ENCODE measurements around the gene TBRG4. TPM values are rescaled to one million over a fixed set of nuclear protein-coding genes. Genes with fewer than 3 reads are reported as not detected.

TBRG4 gene
- polyA plus RNA-seq, 3 donors: 32.7 to 42.2 (median 38.4) TPM

DNA sequence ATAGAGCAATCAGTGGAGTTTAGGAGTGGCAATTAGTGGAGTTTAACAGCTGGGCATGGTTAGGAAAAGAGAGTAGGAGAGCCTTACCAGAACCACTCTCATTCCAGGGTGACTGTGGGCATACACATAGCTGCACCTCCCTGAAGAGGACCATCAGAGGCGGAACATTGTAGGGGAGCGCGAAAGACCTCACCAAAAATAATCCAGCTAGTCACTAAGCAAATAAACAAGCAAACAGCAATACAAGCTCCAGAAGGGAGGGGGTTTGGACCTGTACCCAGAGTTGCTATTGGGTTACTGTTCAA is 18.6 kb downstream of the TBRG4 start:
- Mint-ChIP-seq H3K36me3 (peaks cover 3 to 7% of the 10 kb centered on the region in 2 donors), H3K9me3 (peaks cover 2 to 23% (median 6%) of the 10 kb centered on the region in 7 donors), H3K27me3 (ENCODE audit: low read depth in 3 of 3) (peaks cover 21 to 45% (median 37%) of the 10 kb centered on the region in 3 donors), H3K4me1 (peaks cover 9% of the 10 kb centered on the region), H3K4me3 (no peak overlapping the region), H3K27ac (no peak overlapping the region)
- no peak overlapping the region for H3K4me3 ChIP-seq (replicated peaks in 1 of 3; ENCODE audit: low read depth in 2 of 3, low read length in 3 of 3)
- H3K36me3 ChIP-seq (replicated peaks in 1 of 2; ENCODE audit: control insufficient read depth in 1 of 2, insufficient read depth in 2 of 2, low read length in 2 of 2): peaks cover 0 to under 1% of the 10 kb centered on the region in 2 donors
- H3K27me3 ChIP-seq (ENCODE audit: control insufficient read depth in 2 of 2, insufficient read depth in 2 of 2, low read length in 2 of 2): peaks cover 5 to 30% of the 10 kb centered on the region in 2 donors
- no peak overlapping the region for H3K4me2 ChIP-seq (replicated peaks; ENCODE audit: extremely low read depth, low read length, poor library complexity, severe bottlenecking)
- no peaks in the 10 kb centered on the region for H3K79me2 ChIP-seq (ENCODE audit: insufficient read depth, low read length)
- no peak overlapping the region for H3K27ac ChIP-seq (ENCODE audit: low read depth in 1 of 2, low read length in 2 of 2)
- TF ChIP-seq, protein P1, sequence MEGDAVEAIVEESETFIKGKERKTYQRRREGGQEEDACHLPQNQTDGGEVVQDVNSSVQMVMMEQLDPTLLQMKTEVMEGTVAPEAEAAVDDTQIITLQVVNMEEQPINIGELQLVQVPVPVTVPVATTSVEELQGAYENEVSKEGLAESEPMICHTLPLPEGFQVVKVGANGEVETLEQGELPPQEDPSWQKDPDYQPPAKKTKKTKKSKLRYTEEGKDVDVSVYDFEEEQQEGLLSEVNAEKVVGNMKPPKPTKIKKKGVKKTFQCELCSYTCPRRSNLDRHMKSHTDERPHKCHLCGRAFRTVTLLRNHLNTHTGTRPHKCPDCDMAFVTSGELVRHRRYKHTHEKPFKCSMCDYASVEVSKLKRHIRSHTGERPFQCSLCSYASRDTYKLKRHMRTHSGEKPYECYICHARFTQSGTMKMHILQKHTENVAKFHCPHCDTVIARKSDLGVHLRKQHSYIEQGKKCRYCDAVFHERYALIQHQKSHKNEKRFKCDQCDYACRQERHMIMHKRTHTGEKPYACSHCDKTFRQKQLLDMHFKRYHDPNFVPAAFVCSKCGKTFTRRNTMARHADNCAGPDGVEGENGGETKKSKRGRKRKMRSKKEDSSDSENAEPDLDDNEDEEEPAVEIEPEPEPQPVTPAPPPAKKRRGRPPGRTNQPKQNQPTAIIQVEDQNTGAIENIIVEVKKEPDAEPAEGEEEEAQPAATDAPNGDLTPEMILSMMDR (IDR thresholded peaks at IDR 0.05): no peak
- peaks cover 6 to 12% of the 10 kb centered on the region in 2 donors for H3K4me1 ChIP-seq (ENCODE audit: control insufficient read depth in 1 of 2, insufficient read depth in 2 of 2, low read length in 2 of 2)
- H3K9me3 ChIP-seq (replicated peaks in 1 of 2; ENCODE audit: control insufficient read depth in 1 of 2, insufficient read depth in 1 of 2, low read length in 2 of 2): peaks cover 0 to 7% of the 10 kb centered on the region in 2 donors
- intact Hi-C loops (cut with micrococcal nuclease): no loop called here
- no CpG with 5 or more reads among the region's 3 CpGs for WGBS (ENCODE audit: insufficient coverage)
- H2AFZ ChIP-seq (ENCODE audit: insufficient read depth, low read depth, low read length, poor library complexity, severe bottlenecking): no peak overlapping the region
- H3K9ac ChIP-seq (ENCODE audit: insufficient read depth, low read length, poor library complexity, severe bottlenecking): no peak overlapping the region
- no peak for DNase-seq
- H4K20me1 ChIP-seq (ENCODE audit: insufficient read depth, low read length): no peaks in the 10 kb centered on the region

DNA sequence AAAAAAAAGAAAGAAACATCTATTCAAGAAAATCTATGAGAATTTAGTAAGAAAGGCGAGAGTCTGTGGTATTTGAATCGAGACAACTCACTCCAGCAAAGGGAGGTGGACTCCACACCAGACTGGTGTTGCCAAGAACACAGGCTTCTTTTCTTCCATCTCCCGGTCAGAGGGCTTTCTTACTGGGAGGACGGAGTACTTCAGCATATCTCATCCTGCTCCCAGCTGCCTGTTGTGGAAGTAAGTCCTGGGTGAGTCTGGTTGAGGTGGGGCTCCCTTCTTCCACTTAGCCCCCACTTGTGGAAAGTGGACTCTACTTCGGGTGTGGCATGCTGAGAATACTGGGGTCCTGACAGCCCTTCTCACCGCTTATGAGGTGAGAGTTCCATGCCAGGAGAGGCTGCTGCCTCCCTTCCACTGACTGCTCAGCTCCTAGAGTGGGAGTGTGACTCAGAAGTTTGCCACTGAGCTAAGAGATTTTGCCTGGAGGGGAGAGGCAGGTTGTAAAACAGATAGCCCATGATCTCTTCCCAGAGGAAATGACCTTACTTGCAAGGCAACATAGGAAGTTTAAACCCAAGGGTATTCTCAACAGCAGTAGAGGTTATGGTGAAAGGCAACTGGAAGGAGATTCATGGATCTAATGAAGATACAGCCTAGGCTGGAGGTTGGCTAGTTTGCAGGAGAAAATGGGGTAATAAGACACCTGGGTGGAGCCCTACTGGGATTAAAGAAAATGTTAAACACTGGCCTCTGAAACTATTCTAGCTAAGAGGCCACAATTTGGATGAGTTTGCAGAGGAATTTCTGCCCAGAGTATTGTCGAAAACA is 19.2 kb downstream of the TBRG4 start:
- H4K20me1 ChIP-seq (ENCODE audit: insufficient read depth, low read length): no peaks in the 10 kb centered on the region
- H3K27me3 Mint-ChIP-seq (ENCODE audit: low read depth in 3 of 3): peaks cover 25 to 51% (median 43%) of the 10 kb centered on the region in 3 donors
- peaks cover 2 to 23% (median 6%) of the 10 kb centered on the region in 7 donors for H3K9me3 Mint-ChIP-seq
- no peak overlapping the region for H3K4me3 ChIP-seq (replicated peaks in 1 of 3; ENCODE audit: low read depth in 2 of 3, low read length in 3 of 3)
- H3K36me3 Mint-ChIP-seq: peaks cover 3 to 5% of the 10 kb centered on the region in 2 donors
- no peak overlapping the region for H3K9ac ChIP-seq (ENCODE audit: insufficient read depth, low read length, poor library complexity, severe bottlenecking)
- no peaks in the 10 kb centered on the region for H3K36me3 ChIP-seq (replicated peaks in 1 of 2; ENCODE audit: control insufficient read depth in 1 of 2, insufficient read depth in 2 of 2, low read length in 2 of 2)
- H3K4me3 Mint-ChIP-seq: no peak overlapping the region
- no peak overlapping the region for H3K4me2 ChIP-seq (replicated peaks; ENCODE audit: extremely low read depth, low read length, poor library complexity, severe bottlenecking)
- no peak overlapping the region for H3K27ac ChIP-seq (ENCODE audit: low read depth in 1 of 2, low read length in 2 of 2)
- H3K27me3 ChIP-seq (ENCODE audit: control insufficient read depth in 2 of 2, insufficient read depth in 2 of 2, low read length in 2 of 2): peaks cover 5 to 35% of the 10 kb centered on the region in 2 donors
- H3K4me1 ChIP-seq (ENCODE audit: control insufficient read depth in 1 of 2, insufficient read depth in 2 of 2, low read length in 2 of 2): peaks cover 6 to 12% of the 10 kb centered on the region in 2 donors
- no peak overlapping the region for H2AFZ ChIP-seq (ENCODE audit: insufficient read depth, low read depth, low read length, poor library complexity, severe bottlenecking)
- H3K79me2 ChIP-seq (ENCODE audit: insufficient read depth, low read length): no peaks in the 10 kb centered on the region
- DNase-seq: no peak
- H3K9me3 ChIP-seq (replicated peaks in 1 of 2; ENCODE audit: control insufficient read depth in 1 of 2, insufficient read depth in 1 of 2, low read length in 2 of 2): peaks cover 0 to 7% of the 10 kb centered on the region in 2 donors
- intact Hi-C loops (cut with micrococcal nuclease): no loop called here
- TF ChIP-seq, protein P1 (IDR thresholded peaks at IDR 0.05): no peak
- WGBS (ENCODE audit: insufficient coverage): no CpG with 5 or more reads among the region's 7 CpGs
- H3K27ac Mint-ChIP-seq: no peak overlapping the region
- peaks cover 9% of the 10 kb centered on the region for H3K4me1 Mint-ChIP-seq
